Neural cell (in vitro differentiated cells): ENCODE measurements around the gene FGF2. TPM values are rescaled to one million over a fixed set of nuclear protein-coding genes. Genes with fewer than 3 reads are reported as not detected.
"Not testable (repeated sequence)": the region's sequence is repeated elsewhere in the genome, so short reads cannot be mapped to it uniquely, and the experiment has no call there.

ENCODE experiments used
- H2AFZ ChIP-seq: fragments of 200-600, 300-800 bp; sonication (generic), shearing (Covaris generic); 2 replicates; pipeline ENCODE4 v1.6.0; 2014; ENCODE audit warnings: low read depth, mild to moderate bottlenecking, antibody characterized with exemption, low read length, moderate library complexity
- H3F3A ChIP-seq: fragments of 200-600 bp; shearing (Covaris generic); 2 replicates; pipeline ENCODE4 v1.6.1; 2016; ENCODE audit warnings: mild to moderate bottlenecking, moderate library complexity, mixed read lengths, antibody characterized with exemption, low read length; ENCODE audit not compliant: insufficient read depth, poor library complexity, severe bottlenecking
- H3K27ac ChIP-seq: fragments of 200-600, 300-800 bp; sonication (generic), shearing (Covaris generic); 2 replicates; pipeline ENCODE4 v1.5.1; 2014; ENCODE audit warnings: mild to moderate bottlenecking, low read length, moderate library complexity
- H3K27me3 ChIP-seq: fragments of 300-800, 200-600 bp; sonication (generic), shearing (Covaris generic); 2 replicates; pipeline ENCODE4 v1.6.0; 2014; ENCODE audit warnings: mild to moderate bottlenecking, low read depth, low read length, moderate library complexity; ENCODE audit not compliant: insufficient read depth
- H3K36me3 ChIP-seq: fragments of 300-800, 200-600 bp; sonication (generic), shearing (Covaris generic); 2 replicates; pipeline ENCODE4 v1.5.1; 2014; ENCODE audit warnings: mild to moderate bottlenecking, antibody characterized with exemption, low read length, moderate library complexity; ENCODE audit not compliant: insufficient read depth
- H3K4me2 ChIP-seq: fragments of 300-800, 200-600 bp; sonication (generic), shearing (Covaris generic); 2 replicates; pipeline ENCODE4 v1.6.0; 2014; ENCODE audit warnings: mild to moderate bottlenecking, low read length
- H3K4me3 ChIP-seq: fragments of 300-800, 200-600 bp; sonication (generic), shearing (Covaris generic); 2 replicates; pipeline ENCODE4 v1.5.1; 2014; ENCODE audit warnings: mild to moderate bottlenecking, low read length, moderate library complexity
- H3K79me2 ChIP-seq: fragments of 200-600 bp; shearing (Covaris generic); replicated peaks from 2 replicates; pipeline ENCODE4 v1.6.0; 2014; ENCODE audit warnings: mild to moderate bottlenecking, low read length, moderate library complexity; ENCODE audit not compliant: insufficient read depth
- H3K9ac ChIP-seq: fragments of 300-800, 200-600 bp; sonication (generic), shearing (Covaris generic); 2 replicates; pipeline ENCODE4 v1.6.1; 2016; ENCODE audit warnings: mild to moderate bottlenecking, low read length, mixed read lengths
- H3K9me2 ChIP-seq: fragments of 200-600 bp; shearing (Covaris generic); 2 replicates; pipeline ENCODE4 v1.6.1; 2016; ENCODE audit warnings: mild to moderate bottlenecking, low read length, mixed read lengths; ENCODE audit not compliant: insufficient read depth
- H3K9me3 ChIP-seq: fragments of 200-600, 300-800 bp; sonication (generic), shearing (Covaris generic); 2 replicates; pipeline ENCODE4 v1.6.1; 2016; ENCODE audit warnings: mild to moderate bottlenecking, mixed run types, low read length, moderate library complexity, mixed read lengths
- H4K20me1 ChIP-seq: fragments of 200-600 bp; shearing (Covaris generic); 2 replicates; pipeline ENCODE4 v1.6.1; 2016; ENCODE audit warnings: mild to moderate bottlenecking, mixed run types; ENCODE audit not compliant: insufficient read depth
- EP300 ChIP-seq: fragments of 450-650 bp; conservative IDR thresholded peaks from 2 replicates; pipeline ENCODE4 v1.6.1; 2014; ENCODE audit warnings: antibody characterized with exemption, mild to moderate bottlenecking, moderate library complexity; ENCODE audit not compliant: poor library complexity, severe bottlenecking
- EZH2 ChIP-seq: fragments of 200-600, 300-800 bp; shearing (Covaris generic), sonication (generic); IDR thresholded peaks from 2 replicates; pipeline ENCODE4 v1.6.1; 2014; ENCODE audit warnings: antibody characterized with exemption, low read length, borderline replicate concordance, mild to moderate bottlenecking; ENCODE audit not compliant: insufficient read depth, poor library complexity, severe bottlenecking
- MXI1 ChIP-seq: fragments of 450-650 bp; conservative IDR thresholded peaks from 2 replicates; pipeline ENCODE4 v1.6.1; 2014; ENCODE audit warnings: antibody characterized with exemption, mild to moderate bottlenecking; ENCODE audit not compliant: poor library complexity, severe bottlenecking
- POLR2AphosphoS5 ChIP-seq: IDR thresholded peaks from 2 replicates; pipeline ENCODE4 v1.6.1; 2012
- RAD21 ChIP-seq: fragments of 450-650 bp; conservative IDR thresholded peaks from 2 replicates; pipeline ENCODE4 v1.6.1; 2014; ENCODE audit warnings: antibody characterized with exemption, mild to moderate bottlenecking, moderate library complexity
- REST ChIP-seq: IDR thresholded peaks from 2 replicates; pipeline ENCODE4 v1.6.1; 2012; ENCODE audit warnings: borderline replicate concordance
- SMC3 ChIP-seq: fragments of 450-650 bp; conservative IDR thresholded peaks from 2 replicates; pipeline ENCODE4 v1.6.1; 2014; ENCODE audit warnings: antibody characterized with exemption, mild to moderate bottlenecking, moderate library complexity; ENCODE audit not compliant: poor library complexity
- TAF1 ChIP-seq: IDR thresholded peaks from 2 replicates; pipeline ENCODE4 v1.6.1; 2012; ENCODE audit warnings: low read depth
- polyA plus RNA-seq: library from polyadenylated mRNA; depleted of rRNA; stranded (reverse); fragments of >200 nt; gene quantifications from 2 replicates; pipeline ENCODE4 v1.2.3, GENCODE V29; 2014
- TF ChIP-seq, protein P1 (sequence below): fragments of 450-650 bp; IDR thresholded peaks from 2 replicates; pipeline ENCODE4 v1.5.1; 2014; ENCODE audit warnings: antibody characterized with exemption, mild to moderate bottlenecking, moderate library complexity; ENCODE audit not compliant: poor library complexity, severe bottlenecking

The FGF2 gene
- polyA plus RNA-seq, 1 donor from 2014 or later = 5.8 TPM

- no peaks in the 10 kb centered on the region for H4K20me1 ChIP-seq
Measured at GRCh38 chr4:122932763-122933162, 106.1 kb downstream of the FGF2 start.

DNA sequence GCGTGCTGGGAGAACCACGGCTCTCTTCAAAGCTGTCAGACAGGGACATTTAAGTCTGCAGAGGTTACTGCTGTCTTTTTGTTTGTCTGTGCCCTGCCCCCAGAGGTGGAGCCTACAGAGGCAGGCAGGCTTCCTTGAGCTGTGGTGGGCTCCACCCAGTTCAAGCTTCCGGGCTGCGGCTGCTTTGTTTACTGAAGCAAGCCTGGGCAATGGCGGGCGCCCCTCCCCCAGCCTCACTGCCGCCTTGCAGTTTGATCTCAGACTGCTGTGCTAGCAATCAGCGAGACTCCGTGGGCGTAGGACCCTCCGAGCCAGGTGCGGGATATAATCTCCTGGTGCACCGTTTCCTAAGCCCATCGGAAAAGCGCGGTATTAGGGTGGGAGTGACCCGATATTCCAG, 118.5 kb downstream of the FGF2 start:
- not testable (repeated sequence) for H4K20me1 ChIP-seq, H3K36me3 ChIP-seq, H3K4me3 ChIP-seq, H3K9ac ChIP-seq, H3K27me3 ChIP-seq, H3K4me2 ChIP-seq, H2AFZ ChIP-seq, H3K9me3 ChIP-seq, H3K9me2 ChIP-seq, H3K79me2 ChIP-seq, H3K27ac ChIP-seq, H3F3A ChIP-seq

More at GRCh38 chr4:122932763-122933162, 106.1 kb downstream of the FGF2 start:
- Histone ChIP-seq H3K36me3 (no peaks in the 10 kb centered on the region), H3K9me3 (no peaks in the 10 kb centered on the region), H3K4me2 (no peak overlapping the region), H3K9me2 (no peaks in the 10 kb centered on the region), H3K4me3 (no peak overlapping the region), H3K27ac (no peak overlapping the region), H3K27me3 (no peaks in the 10 kb centered on the region), H3K9ac (no peak overlapping the region), H3F3A (no peaks in the 10 kb centered on the region), H3K79me2 (no peaks in the 10 kb centered on the region), H2AFZ (no peak overlapping the region)
- TF ChIP-seq MXI1 (no peak), RAD21 (no peak), SMC3 (no peak), EP300 (no peak), REST (no peak), TAF1 (no peak), POLR2AphosphoS5 (no peak), EZH2 (no peak)
- TF ChIP-seq, protein P1, sequence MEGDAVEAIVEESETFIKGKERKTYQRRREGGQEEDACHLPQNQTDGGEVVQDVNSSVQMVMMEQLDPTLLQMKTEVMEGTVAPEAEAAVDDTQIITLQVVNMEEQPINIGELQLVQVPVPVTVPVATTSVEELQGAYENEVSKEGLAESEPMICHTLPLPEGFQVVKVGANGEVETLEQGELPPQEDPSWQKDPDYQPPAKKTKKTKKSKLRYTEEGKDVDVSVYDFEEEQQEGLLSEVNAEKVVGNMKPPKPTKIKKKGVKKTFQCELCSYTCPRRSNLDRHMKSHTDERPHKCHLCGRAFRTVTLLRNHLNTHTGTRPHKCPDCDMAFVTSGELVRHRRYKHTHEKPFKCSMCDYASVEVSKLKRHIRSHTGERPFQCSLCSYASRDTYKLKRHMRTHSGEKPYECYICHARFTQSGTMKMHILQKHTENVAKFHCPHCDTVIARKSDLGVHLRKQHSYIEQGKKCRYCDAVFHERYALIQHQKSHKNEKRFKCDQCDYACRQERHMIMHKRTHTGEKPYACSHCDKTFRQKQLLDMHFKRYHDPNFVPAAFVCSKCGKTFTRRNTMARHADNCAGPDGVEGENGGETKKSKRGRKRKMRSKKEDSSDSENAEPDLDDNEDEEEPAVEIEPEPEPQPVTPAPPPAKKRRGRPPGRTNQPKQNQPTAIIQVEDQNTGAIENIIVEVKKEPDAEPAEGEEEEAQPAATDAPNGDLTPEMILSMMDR = no peak

GRCh38 chr4:122946142-122946541, 119.5 kb downstream of the FGF2 start:
- Histone ChIP-seq H3K4me3 (no peak overlapping the region), H3K27ac (no peak overlapping the region), H3K79me2 (no peaks in the 10 kb centered on the region), H3K9me2 (no peaks in the 10 kb centered on the region), H3F3A (no peaks in the 10 kb centered on the region), H3K4me2 (no peak overlapping the region), H3K36me3 (no peaks in the 10 kb centered on the region), H4K20me1 (no peaks in the 10 kb centered on the region), H3K27me3 (no peaks in the 10 kb centered on the region), H3K9ac (no peak overlapping the region), H3K9me3 (no peaks in the 10 kb centered on the region), H2AFZ (no peak overlapping the region)
- TF ChIP-seq TAF1 = no peak

Other genes with a start within 250 kb of the FGF2 start
- gene IL21, start 205.8 kb upstream of the FGF2 start, polyA plus RNA-seq = not detected in 2 replicates
- 3.7 TPM in 2 replicates for gene BBS12, start 94.1 kb upstream of the FGF2 start, polyA plus RNA-seq
- gene NUDT6, start 95.8 kb downstream of the FGF2 start, polyA plus RNA-seq = 12.4 and 12.5 TPM in 2 replicates